GM19351 (cell line): ENCODE results near the gene GNAT3.

Experiments
- ATAC-seq: cut with Tn5 transposase; IDR thresholded peaks from one replicate; pipeline ENCODE4 v1.9.1; 2021; ENCODE audit warnings: mild to moderate bottlenecking, moderate library complexity; ENCODE audit not compliant: unreplicated experiment

GNAT3 gene

GRCh38 chr7:80467069-80467468, 44.8 kb downstream of the GNAT3 start:
- ATAC-seq: no peak

- ATAC-seq: no peak
These were observed 45.2 kb downstream of the GNAT3 start for GRCh38 chr7:80466636-80467035.

GRCh38 chr7:80464211-80464610, 47.7 kb downstream of the GNAT3 start:
- ATAC-seq: no peak

- ATAC-seq: no peak
These were observed 48.5 kb downstream of the GNAT3 start for GRCh38 chr7:80463272-80463920.

GRCh38 chr7:80460857-80461256, 51.0 kb downstream of the GNAT3 start:
- ATAC-seq: no peak

GRCh38 chr7:80459776-80460510, 51.9 kb downstream of the GNAT3 start:
- no peak for ATAC-seq

GRCh38 chr7:80458822-80459725, 52.8 kb downstream of the GNAT3 start:
- ATAC-seq: no peak

- ATAC-seq: no peak
These were observed 58.0 kb downstream of the GNAT3 start for GRCh38 chr7:80453699-80454340.

GRCh38 chr7:80450621-80451308, 61.1 kb downstream of the GNAT3 start:
- ATAC-seq: no peak

- no peak for ATAC-seq
These were observed 62.0 kb downstream of the GNAT3 start for GRCh38 chr7:80449836-80450235.

- ATAC-seq: no peak
These were observed 66.5 kb downstream of the GNAT3 start for GRCh38 chr7:80445351-80445750.

- no peak for ATAC-seq
These were observed 67.1 kb downstream of the GNAT3 start for GRCh38 chr7:80444811-80445210.

GRCh38 chr7:80443325-80443724, 68.5 kb downstream of the GNAT3 start:
- no peak for ATAC-seq

- ATAC-seq: no peak
These were observed 71.0 kb downstream of the GNAT3 start for GRCh38 chr7:80440883-80441282.

- no peak for ATAC-seq
These were observed 71.7 kb downstream of the GNAT3 start for GRCh38 chr7:80439894-80440821.

- ATAC-seq: no peak
These were observed 76.3 kb downstream of the GNAT3 start for GRCh38 chr7:80435521-80435920.

GRCh38 chr7:80434047-80434446, 77.8 kb downstream of the GNAT3 start:
- ATAC-seq: no peak

- ATAC-seq: no peak
These were observed 79.7 kb downstream of the GNAT3 start for GRCh38 chr7:80432166-80432565.

GRCh38 chr7:80429181-80429580, 82.7 kb downstream of the GNAT3 start:
- no peak for ATAC-seq
